SK-N-SH (cell line): Measurements from ENCODE around the gene NDUFA12.

Experiments
- CTCF ChIP-seq: fragments of 200-600 bp; sonication (generic); IDR thresholded peaks from 2 replicates; pipeline ENCODE4 v1.6.1; 2017; ENCODE audit warnings: antibody characterized with exemption, mild to moderate bottlenecking, moderate library complexity
- ELF1 ChIP-seq: IDR thresholded peaks from 2 replicates; pipeline ENCODE4 v1.4.0; 2012
- GATA2 ChIP-seq: sonication (generic); formaldehyde crosslinking; IDR thresholded peaks from 2 replicates; pipeline ENCODE4 v1.5.0; 2020; ENCODE audit warnings: mild to moderate bottlenecking, missing genetic modification reagents
- MEF2A ChIP-seq: IDR thresholded peaks from 2 replicates; pipeline ENCODE4 v1.4.0; 2012; ENCODE audit warnings: low read depth, borderline replicate concordance
- POLR2AphosphoS5 ChIP-seq: IDR thresholded peaks from 2 replicates; pipeline ENCODE4 v1.6.1; 2012; ENCODE audit warnings: low read depth, low read length
- REST ChIP-seq: IDR thresholded peaks from 2 replicates; pipeline ENCODE4 v1.6.1; 2012; ENCODE audit warnings: mild to moderate bottlenecking, low read depth, low read length, moderate library complexity
- RFX5 ChIP-seq: IDR thresholded peaks from 2 replicates; pipeline ENCODE4 v1.6.1; 2012; ENCODE audit warnings: mild to moderate bottlenecking, improper control_type of control experiment, low read length
- USF1 ChIP-seq: IDR thresholded peaks from 2 replicates; pipeline ENCODE4 v1.4.0; 2012; ENCODE audit warnings: low read depth, borderline replicate concordance
- YY1 ChIP-seq: IDR thresholded peaks from 2 replicates; pipeline ENCODE4 v1.4.0; 2012; ENCODE audit warnings: low read depth, mild to moderate bottlenecking
- ZBTB33 ChIP-seq: IDR thresholded peaks from 2 replicates; pipeline ENCODE4 v1.4.0; 2012; ENCODE audit warnings: low read depth, borderline replicate concordance

- TF ChIP-seq GATA2 (CRISPR knock-in tag) (no peak), CTCF (no peak), POLR2AphosphoS5 (no peak), MEF2A (no peak), USF1 (no peak), REST (no peak), RFX5 (no peak), ZBTB33 (no peak), YY1 (no peak), ELF1 (no peak)
These were observed 41.6 kb downstream of the NDUFA12 start for GRCh38 chr12:94961911-94962310.
